GM19239 (cell line): ENCODE data around the gene MRPS11.
"Not testable (repeated sequence)": the region's sequence is repeated elsewhere in the genome, so short reads cannot be mapped to it uniquely, and the experiment has no call there.

ENCODE experiments used
- DNase-seq: peaks from one replicate; pipeline ENCODE4 v3.0.0; 2011; ENCODE audit warnings: low spot score; ENCODE audit not compliant: insufficient read length
- FAIRE-seq: peaks from 2 replicates; lab custom pipeline; 2011; peaks lifted over from hg19 to GRCh38; lab: Jason Lieb, UNC

Gene MRPS11

DNA sequence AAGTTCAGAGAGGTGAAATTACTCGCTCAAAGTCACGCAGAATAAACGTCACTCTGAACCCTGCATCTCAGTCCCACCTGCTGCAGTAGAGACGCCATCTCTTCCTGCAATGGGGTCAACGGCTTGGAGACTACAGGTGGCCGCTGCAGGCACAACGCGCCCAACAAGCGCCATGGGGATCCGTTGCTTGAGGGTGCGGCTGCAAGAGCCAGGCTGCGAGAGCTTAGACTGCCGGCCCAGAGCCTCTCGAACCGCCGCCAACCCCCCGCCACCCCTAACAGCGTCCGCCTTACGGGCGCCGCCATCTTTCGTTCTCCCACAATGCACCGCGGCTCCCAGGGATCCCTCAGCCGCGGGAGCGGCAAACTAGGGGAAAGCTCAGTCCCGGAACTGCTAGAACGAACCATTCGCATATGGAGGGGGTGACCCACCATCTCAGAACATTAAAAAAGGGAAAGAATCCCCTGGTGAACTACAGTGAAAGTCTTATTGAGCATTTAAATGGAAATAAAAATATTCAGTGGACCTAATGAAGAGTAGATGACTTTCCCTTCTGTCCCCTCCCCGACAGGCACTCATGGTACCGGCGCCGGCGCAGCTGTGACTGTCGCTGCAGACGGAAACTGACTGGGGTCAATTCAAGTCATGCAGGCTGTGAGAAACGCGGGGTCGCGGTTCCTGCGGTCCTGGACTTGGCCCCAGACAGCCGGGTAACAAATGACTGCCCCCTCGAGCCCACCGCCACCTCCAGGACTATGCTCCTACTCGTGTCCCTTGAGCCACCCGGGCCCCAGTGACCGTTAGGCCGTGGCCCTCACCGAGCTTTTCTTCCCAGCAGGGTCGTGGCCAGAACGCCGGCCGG is at the start of gene MRPS11, which contains the start of gene MRPL46:
Gene MRPS11 (plus strand): TSS at position 636 of the 862 bp plus-strand sequence. CDS start 10 bp downstream, at position 646.
Gene MRPL46 (minus strand): TSS at position 316 of the 862 bp plus-strand sequence. CDS start 11 bp downstream, at position 305.
- DNase-seq = peak; percentile 71
- peak; percentile 77 for FAIRE-seq

DNA sequence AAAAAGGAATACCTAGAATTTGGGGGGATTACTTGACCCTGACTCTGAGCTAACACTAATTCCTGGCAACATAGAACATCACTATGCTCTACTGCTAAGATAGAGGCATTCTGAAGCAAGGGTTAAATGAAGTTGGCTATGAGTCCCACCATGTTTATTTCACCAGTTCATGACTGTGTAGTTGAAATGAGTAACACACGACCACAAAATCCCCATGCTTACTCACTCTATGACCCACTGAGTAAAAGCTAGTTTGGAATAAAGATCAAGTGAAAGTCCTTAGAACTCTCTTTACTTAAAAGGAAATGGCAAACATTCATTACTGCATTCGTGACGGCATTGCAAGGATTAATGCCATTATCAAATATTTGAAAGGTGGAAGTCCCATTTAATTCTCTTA is 47.7 kb upstream of the MRPS11 start:
- FAIRE-seq (no peak), DNase-seq (no peak)

DNA sequence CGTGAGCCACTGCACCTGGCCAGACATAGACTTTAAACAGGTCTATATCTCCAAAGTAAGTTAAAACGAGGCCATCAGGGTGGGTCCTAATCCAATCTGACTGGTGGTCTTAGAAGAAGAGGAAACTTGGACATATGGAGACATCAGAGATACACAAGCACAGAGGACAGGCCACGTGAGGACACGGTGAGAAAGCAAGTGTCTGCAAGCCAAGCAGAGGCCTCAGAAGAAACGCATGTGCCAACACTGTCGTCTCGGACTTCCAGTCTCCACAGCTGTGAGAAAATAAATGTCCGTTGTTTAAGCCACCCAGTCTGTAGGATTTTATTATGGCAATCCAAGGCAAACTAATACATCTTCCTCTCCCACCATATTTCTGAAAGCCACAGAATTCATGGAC is 44.2 kb upstream of the MRPS11 start:
- no peak for FAIRE-seq
- no peak for DNase-seq

DNA sequence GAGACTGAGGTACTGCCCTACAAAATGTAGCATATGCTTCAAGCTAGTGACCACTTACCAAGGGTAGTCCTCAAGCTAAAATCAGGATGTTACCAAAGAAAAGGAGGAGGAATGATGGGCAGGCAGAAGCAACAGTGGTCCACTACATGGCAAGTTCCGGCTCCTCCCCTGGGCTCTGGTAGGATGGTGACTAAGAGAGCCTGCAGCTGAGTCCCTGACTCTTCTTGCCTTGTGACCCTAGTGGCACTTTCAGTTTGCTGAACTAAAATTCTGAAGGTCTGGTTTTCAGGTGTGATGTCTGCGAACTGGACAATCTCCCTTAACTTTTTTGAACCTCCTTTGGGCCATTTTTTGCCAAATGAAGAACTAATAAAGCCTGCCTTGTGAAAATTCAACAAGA is 41.2 kb upstream of the MRPS11 start:
- FAIRE-seq = no peak
- DNase-seq = no peak

DNA sequence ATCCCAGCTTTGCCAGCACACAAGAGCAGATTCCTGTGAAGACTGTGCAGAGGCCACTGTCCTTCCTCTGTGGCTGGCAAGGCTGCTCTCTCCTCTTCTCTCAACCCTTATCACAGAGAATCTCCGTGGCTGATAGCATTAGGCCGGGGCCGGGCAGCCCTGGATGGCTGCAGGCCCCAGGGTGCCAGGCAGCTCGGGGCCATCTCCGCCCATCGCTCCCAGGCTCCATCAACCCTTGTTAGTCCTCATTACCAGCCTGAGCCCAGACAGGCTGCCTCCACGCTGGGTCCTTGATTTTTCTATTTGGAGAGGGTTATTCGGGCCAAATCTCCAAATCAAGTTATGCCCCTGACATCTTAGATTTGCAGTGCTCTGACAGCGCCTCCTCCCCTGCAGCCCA is 39.5 kb upstream of the MRPS11 start:
- DNase-seq (no peak), FAIRE-seq (no peak)

DNA sequence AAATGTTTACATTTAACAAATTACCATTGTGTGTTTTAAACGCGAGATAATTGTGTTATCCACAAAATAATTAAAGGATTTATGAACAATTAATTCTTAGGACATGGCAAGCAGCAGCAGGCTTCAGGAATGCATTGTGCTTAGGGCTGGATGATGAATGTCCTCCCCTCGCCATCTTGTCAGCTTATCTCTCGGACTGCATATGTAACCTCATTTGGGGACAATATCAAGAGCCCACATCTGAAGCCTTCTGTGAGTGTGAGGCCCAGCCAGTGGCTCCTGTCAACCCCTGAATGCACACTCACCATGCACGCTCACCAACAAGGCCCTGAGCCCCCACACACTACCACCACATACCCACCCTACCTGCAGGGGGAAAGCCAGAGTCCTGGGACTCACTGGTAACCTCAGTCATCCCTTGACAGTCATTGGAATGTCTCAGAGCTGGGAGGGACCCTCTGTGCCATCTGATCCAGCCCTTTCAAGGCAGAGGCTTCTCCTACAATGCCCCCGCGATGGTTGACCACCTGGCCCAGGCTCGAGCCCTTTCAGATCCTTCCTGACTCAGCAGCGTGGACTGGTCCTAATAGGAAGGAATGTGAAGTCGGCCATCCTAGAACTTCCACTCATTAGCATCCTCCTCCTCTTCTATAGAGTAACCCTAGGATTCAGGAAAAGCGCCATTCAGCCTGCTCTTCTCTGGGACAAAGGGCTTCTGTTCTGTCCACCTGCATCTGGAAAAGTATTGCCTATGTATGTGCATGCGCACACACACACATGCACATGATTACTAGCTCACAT is 38.5 kb upstream of the MRPS11 start:
- no peak for DNase-seq
- no peak for FAIRE-seq

DNA sequence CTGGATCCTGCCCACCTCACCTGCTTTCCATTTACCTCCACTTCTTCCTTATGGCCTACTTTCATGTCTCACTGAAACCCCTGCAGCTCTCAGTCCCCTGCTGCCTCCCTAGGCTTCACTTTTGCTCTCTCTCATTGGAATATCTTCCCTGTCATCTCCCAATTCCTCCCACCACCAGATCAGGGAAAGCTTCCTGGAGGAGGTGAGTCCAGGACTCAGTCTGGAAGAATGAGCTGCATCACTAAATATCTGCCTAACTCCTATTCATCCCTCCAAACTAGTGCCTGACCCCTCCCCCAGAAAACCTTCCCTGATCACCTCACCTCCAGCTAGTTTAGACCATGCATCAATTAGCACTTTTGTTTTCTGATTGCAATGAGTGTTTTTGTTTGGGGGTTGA is 37.5 kb upstream of the MRPS11 start:
- no peak for DNase-seq

DNA sequence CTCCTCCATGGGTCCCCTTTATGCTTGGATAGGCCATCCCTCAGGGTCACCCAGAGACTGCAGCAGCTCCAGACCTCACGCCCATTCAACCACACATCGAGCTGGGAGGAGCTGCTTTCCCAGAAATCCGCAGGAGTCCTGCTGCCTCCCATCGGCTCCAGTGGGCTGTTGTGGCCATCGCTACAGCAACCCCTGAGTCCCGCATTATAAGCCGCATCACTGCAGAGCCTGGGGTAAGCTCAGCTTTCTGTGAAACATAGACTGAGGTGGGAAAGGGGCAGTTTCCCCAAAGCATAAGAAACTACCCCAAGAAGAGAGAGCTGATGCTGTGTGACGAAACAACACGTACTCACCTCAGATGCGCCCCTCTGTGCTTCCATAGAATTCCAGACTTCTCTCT is 36.1 kb upstream of the MRPS11 start:
- no peak for FAIRE-seq

More for the DNA sequence above, 37.5 kb upstream of the MRPS11 start:
- FAIRE-seq = no peak

DNA sequence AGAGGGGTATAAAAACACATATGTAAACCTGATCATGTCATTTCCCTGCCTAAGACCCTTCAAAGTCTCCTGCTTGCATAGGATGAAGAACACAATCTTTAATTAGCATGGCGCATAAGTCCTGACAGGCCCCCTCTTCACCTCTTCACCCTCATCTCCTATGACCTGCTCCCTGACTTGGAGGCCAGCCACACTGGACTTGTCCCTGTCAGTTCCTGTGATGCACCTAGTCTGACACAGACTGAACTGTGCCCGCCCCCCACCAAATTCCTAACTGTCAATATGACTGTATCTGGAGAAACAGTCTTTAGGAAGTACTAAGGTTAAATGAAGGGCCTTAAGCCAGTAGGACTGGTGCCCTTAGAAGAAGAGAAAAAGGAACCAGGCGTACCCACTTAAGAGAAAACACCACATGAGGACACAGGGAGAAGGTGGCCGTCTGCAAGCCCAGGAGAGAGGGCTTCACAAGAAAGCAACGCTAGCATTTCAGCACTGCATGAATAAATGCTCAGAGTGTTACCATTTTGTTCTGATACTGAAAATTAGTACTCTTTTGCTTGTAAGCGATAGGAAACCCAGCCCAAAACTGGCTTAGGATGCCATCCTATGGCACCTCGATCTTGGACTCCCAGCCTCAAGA is 34.3 kb upstream of the MRPS11 start:
- no peak for FAIRE-seq
- no peak for DNase-seq

More for the DNA sequence above, 36.1 kb upstream of the MRPS11 start:
- no peak for DNase-seq

DNA sequence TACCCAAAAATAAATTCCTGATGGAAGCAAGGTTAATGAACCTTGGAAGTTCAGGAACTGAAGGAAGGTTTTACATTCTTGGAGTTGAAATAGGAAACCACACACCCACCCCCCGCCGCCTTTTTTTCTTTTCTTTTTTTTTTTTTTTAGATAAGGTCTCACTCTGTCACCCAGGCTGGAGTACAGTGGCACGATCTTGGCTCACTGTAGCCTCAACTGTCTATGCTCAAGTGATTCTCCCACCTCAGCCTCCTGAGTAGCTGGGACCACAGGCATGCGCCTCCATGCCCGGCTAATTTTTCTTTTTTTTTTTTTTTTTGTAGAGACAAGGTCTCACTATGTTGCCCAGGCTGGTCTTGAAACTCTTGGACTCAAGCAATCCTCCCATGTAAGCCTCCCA is 33.4 kb upstream of the MRPS11 start:
- DNase-seq, FAIRE-seq: not testable (repeated sequence)

DNA sequence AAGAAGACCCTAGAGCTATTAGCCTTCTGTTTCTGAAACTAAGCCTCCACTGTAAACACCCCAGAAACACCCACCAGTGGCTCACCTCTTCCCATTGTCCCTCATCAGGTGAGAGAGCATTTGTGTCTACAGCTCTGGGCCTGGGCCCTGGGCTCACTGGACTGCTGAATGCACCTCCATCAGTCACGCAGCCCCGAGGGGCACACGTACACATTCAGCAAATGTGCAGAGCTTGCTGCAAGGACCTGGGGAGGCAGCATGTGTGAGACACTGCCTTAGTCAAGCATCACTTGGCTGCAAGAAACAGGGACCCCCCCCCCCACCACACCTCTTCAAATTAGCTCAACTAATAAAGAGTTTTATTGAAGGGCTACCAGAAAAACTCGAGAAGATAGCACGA is 29.3 kb upstream of the MRPS11 start:
- FAIRE-seq (no peak), DNase-seq (no peak)

DNA sequence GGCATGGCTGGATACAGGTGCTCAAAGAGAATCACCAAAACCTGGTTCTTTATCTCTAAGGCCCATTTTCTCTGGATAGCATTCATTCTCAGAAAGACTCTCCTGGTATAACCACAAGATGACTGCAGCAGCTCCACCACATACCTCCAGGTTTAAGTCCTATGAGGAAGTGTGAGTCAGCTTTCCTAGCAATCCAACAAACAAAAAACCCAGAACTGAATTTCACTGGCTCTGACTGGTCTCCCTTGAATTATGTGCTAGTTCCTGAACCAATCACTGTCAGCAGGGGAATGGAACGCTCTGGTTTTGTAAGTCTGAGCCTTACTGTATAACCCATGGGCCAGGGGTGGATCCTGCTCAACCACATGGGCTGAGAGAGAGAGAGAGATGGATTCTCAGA is 27.5 kb upstream of the MRPS11 start:
- FAIRE-seq (no peak), DNase-seq (no peak)

DNA sequence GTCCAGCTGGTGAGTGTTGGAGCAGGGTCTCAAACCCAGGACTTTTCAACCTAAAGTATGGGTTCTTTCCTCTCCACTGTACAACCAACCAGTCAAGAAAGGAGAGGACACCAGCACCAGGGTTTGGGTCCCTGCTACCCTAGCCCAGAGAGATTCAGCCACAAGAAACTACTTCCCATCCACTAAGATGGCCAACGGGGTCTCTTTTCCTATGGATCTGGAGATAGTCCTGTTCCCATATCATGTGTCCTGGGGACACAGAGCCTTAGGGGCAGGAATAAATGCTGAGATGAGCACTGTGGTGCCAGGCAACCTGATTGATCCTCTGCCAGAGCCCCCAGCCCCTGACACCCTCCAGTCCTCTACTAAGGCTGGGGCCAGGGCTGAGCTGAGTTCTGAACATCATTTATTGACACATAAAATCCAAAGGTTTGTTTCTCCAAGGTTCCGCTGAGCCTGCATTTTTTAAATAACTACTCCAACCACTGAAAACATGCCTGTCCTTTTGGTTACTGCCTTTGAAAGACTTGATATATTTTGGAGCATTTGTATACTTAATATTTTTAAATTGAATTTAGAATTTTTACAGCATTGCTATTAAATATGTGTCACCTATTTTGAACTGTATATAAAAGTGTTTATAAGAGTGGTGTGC is 26.3 kb upstream of the MRPS11 start:
- FAIRE-seq = no peak

DNA sequence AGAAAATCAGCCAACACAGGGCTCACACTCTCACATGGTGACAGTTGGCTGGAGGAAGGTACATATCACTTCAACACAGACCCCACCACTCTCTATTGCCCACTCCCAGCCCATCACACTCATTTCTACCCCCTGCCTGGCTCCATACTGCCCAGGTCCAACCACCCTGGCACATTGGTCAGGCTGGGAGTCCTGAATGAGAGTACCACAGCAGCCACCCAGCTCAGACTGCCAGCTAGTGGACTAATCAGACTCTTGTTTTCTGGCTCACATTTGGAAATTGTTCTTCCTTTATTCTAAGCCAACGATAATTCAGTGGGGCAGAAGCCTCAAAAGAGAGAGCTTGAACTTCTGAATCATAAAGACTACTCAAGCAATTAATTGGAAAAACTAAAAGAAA is 20.3 kb upstream of the MRPS11 start:
- DNase-seq (no peak), FAIRE-seq (no peak)

More for the DNA sequence above, 26.3 kb upstream of the MRPS11 start:
- DNase-seq = no peak

DNA sequence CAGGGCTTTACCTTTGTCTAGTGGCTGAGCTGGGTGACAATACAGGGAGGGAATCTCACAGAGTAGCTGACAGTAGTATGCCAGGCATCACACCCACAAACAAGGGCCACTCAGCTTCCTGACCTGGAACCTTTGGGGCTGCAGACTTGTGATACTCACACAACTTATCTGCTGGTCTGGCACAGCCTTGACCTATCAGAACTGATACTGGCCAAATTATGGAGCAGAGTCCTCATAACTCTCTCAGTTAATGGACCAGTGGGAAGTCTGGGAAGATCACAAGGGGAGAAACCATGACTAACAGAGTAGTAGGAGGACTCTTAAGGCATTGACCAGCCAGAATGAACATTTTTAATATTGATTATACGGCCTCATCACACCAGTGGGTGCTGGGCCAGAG is 19.8 kb upstream of the MRPS11 start:
- DNase-seq (no peak), FAIRE-seq (no peak)

DNA sequence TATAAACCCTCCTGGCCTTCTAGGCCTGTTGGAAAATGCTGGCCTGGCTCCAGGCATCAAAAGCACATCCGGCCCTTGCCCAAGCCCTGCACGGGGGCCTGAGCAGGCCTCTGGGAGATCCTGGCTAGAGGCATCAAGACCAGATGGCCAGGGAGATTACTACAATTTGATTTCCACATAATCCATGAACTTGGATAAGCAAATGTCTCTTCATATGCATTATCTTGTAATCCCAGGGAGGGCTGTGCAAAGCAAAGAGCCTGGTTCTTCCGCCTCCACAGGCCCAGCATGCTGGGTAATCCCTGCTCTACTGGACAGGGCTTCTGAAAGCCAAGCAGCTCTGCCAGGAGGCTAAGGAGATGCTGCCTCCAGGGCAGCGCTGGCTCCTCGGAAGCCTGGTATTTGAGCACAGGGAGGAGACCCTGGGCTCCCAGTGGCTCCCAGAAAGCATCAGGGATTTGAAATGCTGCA is 18.5 kb upstream of the MRPS11 start:
- DNase-seq (no peak), FAIRE-seq (no peak)

DNA sequence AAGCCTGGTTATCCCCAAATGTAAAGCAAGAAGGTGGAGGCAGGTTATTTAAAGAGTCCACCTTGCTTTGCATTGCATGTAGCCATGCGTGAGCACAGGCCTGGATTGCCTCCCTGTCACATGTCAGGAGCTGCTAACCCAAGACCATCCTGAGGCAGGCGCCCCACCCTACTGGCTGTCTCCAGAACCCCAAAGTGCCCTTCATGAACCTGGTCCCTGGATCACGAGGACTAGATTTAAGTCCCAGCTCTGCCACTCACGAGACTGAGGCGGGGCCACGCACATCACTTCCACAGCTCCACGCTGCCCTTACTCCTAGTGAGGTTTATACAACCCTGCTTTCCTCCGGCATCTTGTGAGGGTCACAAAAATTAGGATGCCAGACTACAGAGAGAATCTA is 17.9 kb upstream of the MRPS11 start:
- no peak for DNase-seq
- FAIRE-seq = no peak

DNA sequence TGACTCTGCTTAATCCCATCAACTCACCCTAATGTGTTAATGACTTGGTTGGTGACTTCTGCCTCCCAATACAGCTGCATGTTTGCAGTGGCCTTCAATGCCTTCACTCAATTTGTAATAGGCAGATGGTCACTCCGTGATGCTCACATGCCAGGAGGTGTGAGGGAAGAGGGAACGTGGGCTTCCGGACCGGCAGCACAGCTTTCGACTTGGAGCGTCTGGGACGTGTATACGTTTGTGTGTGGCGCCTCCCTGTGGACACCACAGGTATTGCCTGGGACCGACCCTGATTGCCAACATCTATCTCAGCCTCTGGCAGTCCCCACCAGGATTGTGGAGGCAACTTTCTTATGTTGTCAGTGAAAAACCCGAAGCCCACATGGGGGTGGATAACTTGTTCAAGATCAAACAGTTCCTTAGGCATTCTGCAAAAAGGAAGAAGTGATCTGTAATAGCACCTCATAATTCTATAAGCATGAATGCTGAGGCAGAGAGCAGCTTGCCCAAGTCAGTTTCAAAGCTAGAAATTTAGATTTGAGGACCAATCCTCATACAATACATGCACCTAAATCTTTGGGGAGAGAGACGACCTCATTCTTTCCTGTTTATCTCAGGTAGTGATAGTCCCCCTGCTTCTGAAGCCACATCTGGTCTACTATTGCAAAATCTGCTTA is 17.2 kb upstream of the MRPS11 start:
- FAIRE-seq (no peak), DNase-seq (peak; percentile 51)

DNA sequence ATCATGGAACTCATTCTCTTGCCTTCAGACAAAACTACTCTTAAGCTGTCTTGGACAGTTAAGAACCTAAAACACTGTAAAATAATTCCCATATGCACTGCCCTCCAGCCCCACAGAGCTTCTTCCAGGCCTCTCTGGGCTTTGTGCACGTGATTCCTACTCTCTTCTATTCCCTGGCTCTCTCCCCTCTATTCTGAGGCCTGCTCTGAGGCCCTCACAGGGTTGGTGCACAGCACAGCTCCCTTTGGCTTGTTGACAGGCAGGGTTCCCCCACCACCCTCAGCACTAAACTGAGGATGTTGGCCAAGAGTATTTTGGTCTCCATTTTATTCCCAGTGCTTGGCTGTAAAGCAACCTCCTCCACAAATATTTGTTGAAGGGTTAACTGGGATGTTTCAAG is 13.9 kb upstream of the MRPS11 start:
- DNase-seq = no peak
- FAIRE-seq = no peak
